DND-41 (cell line): ENCODE measurements around the gene DNAH14.

Experiments
- EZH2 ChIP-seq: IDR thresholded peaks from 3 replicates; pipeline ENCODE4 v1.6.1; 2012; ENCODE audit warnings: borderline replicate concordance, low read depth, mild to moderate bottlenecking, moderate library complexity, low read length, inconsistent platforms; ENCODE audit not compliant: severe bottlenecking
- TF ChIP-seq, protein P1 (sequence below): IDR thresholded peaks from 2 replicates; pipeline ENCODE4 v1.5.1; 2012; ENCODE audit warnings: borderline replicate concordance, low read length, moderate library complexity, mild to moderate bottlenecking; ENCODE audit not compliant: poor library complexity, severe bottlenecking; ENCODE audit errors: extremely low read depth

DNA sequence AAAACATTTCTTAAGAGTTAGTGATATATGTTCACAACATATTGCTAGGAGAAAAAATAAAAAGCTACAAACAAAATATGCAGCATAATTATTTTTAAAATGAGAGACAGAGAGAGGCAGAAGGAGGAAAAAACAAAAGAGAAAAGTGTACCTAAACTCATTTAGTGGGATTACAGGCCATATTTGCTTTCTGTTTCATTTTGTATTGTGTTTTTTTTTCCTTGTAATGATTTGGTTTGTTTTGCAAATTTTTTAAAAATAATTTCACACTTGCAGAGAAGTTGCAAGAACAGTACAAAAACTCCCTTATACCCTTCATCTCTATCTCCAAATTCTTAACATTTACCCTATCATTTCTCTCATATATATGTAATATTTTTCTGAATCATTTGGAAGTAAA is 433.3 kb downstream of the DNAH14 start:
- TF ChIP-seq EZH2: no peak
- TF ChIP-seq, protein P1, sequence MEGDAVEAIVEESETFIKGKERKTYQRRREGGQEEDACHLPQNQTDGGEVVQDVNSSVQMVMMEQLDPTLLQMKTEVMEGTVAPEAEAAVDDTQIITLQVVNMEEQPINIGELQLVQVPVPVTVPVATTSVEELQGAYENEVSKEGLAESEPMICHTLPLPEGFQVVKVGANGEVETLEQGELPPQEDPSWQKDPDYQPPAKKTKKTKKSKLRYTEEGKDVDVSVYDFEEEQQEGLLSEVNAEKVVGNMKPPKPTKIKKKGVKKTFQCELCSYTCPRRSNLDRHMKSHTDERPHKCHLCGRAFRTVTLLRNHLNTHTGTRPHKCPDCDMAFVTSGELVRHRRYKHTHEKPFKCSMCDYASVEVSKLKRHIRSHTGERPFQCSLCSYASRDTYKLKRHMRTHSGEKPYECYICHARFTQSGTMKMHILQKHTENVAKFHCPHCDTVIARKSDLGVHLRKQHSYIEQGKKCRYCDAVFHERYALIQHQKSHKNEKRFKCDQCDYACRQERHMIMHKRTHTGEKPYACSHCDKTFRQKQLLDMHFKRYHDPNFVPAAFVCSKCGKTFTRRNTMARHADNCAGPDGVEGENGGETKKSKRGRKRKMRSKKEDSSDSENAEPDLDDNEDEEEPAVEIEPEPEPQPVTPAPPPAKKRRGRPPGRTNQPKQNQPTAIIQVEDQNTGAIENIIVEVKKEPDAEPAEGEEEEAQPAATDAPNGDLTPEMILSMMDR: no peak
